CD14-positive monocyte (primary cell): Measurements from ENCODE around the gene ZNRF2. TPM values are rescaled to one million over a fixed set of nuclear protein-coding genes. Genes with fewer than 3 reads are reported as not detected.
A peak's percentile ranks its signal among the peaks of the same experiment; 100 is the strongest.

Source experiments
- DNase-seq, 3 donors: peaks; one replicate each; pipeline ENCODE4 v3.0.0-alpha.2; 2011 to 2022
- H2AFZ ChIP-seq: 2 replicates; pipeline ENCODE4 v1.6.0; 2012; ENCODE audit warnings: mild to moderate bottlenecking, low read depth, low read length, inconsistent platforms; ENCODE audit not compliant: insufficient read depth, poor library complexity, severe bottlenecking
- H3K27ac ChIP-seq, 2 donors: 1 replicate in 1 of 2; 2 replicates in 1 of 2; pipeline ENCODE4 v1.5.1; 2012 to 2013; ENCODE audit warnings: low read length in 2 of 2, control low read depth in 1 of 2, inconsistent platforms in 1 of 2, low read depth in 1 of 2, mild to moderate bottlenecking in 1 of 2
- H3K27me3 ChIP-seq, 2 donors: one replicate each; pipeline versions ENCODE4 v1.6.0 to v1.6.1; 2011 to 2013; ENCODE audit warnings: low read length in 2 of 2; ENCODE audit not compliant: control insufficient read depth in 2 of 2, insufficient read depth in 2 of 2
- H3K36me3 ChIP-seq, 2 donors: replicated peaks in 1 of 2; 1 replicate in 1 of 2; 2 replicates in 1 of 2; pipeline versions ENCODE4 v1.5.1 to v1.6.1; 2012 to 2013; ENCODE audit warnings: low read length in 2 of 2, control low read depth in 1 of 2, inconsistent platforms in 1 of 2, mild to moderate bottlenecking in 1 of 2; ENCODE audit not compliant: insufficient read depth in 2 of 2, control insufficient read depth in 1 of 2
- H3K4me1 ChIP-seq, 2 donors: 1 replicate in 1 of 2; 2 replicates in 1 of 2; pipeline versions ENCODE4 v1.5.1 to v1.6.1; 2012 to 2013; ENCODE audit warnings: low read length in 2 of 2, control low read depth in 1 of 2, inconsistent platforms in 1 of 2, mild to moderate bottlenecking in 1 of 2, moderate library complexity in 1 of 2; ENCODE audit not compliant: insufficient read depth in 2 of 2, control insufficient read depth in 1 of 2
- H3K4me2 ChIP-seq: replicated peaks from 2 replicates; pipeline ENCODE3; 2012; ENCODE audit warnings: low read length, moderate library complexity, mild to moderate bottlenecking; ENCODE audit not compliant: poor library complexity, severe bottlenecking; ENCODE audit errors: extremely low read depth
- H3K4me3 ChIP-seq, 3 experiments: fragments of 200-600 bp in 1 of 3; sonication (generic) in 1 of 3; replicated peaks in 1 of 3; 1 replicate in 2 of 3; 2 replicates in 1 of 3; pipeline ENCODE4 v1.5.1; 2011 to 2013; ENCODE audit warnings: low read length in 3 of 3, mild to moderate bottlenecking in 3 of 3, control low read depth in 2 of 3, low read depth in 2 of 3, inconsistent platforms in 1 of 3, moderate library complexity in 1 of 3
- H3K79me2 ChIP-seq: 2 replicates; pipeline ENCODE4 v1.6.0; 2012; ENCODE audit warnings: mild to moderate bottlenecking, control low read depth, inconsistent platforms, low read length, moderate library complexity; ENCODE audit not compliant: insufficient read depth
- H3K9ac ChIP-seq: 2 replicates; pipeline ENCODE4 v1.6.0; 2017; ENCODE audit warnings: low read length, mild to moderate bottlenecking; ENCODE audit not compliant: insufficient read depth, poor library complexity, severe bottlenecking
- H3K9me3 ChIP-seq, 2 donors: replicated peaks in 1 of 2; 1 replicate in 1 of 2; 2 replicates in 1 of 2; pipeline versions ENCODE4 v1.5.1 to v1.6.1; 2012 to 2013; ENCODE audit warnings: low read length in 2 of 2, control low read depth in 1 of 2; ENCODE audit not compliant: control insufficient read depth in 1 of 2, insufficient read depth in 1 of 2
- H4K20me1 ChIP-seq: 2 replicates; pipeline ENCODE4 v1.6.0; 2012; ENCODE audit warnings: mild to moderate bottlenecking, low read length, control low read depth, moderate library complexity; ENCODE audit not compliant: insufficient read depth
- H3K27ac Mint-ChIP-seq, 7 donors: one replicate each; pipeline ENCODE4 v1.8.0; 2020; ENCODE audit warnings: mild to moderate bottlenecking in 7 of 7, mixed read lengths in 7 of 7, moderate library complexity in 6 of 7, inconsistent platforms in 2 of 7
- H3K27me3 Mint-ChIP-seq, 3 donors: one replicate each; pipeline ENCODE4 v1.8.0; 2021 to 2022; ENCODE audit warnings: low read depth in 3 of 3, mild to moderate bottlenecking in 3 of 3, mixed read lengths in 3 of 3, moderate library complexity in 3 of 3, inconsistent platforms in 1 of 3
- H3K36me3 Mint-ChIP-seq, 2 donors: one replicate each; pipeline ENCODE4 v1.8.0; 2020; ENCODE audit warnings: mixed read lengths in 2 of 2, inconsistent platforms in 1 of 2, mild to moderate bottlenecking in 1 of 2
- H3K4me1 Mint-ChIP-seq: one replicate; pipeline ENCODE4 v1.8.0; 2020; ENCODE audit warnings: mild to moderate bottlenecking, mixed read lengths
- H3K4me3 Mint-ChIP-seq, 2 donors: one replicate each; pipeline ENCODE4 v1.8.0; 2020; ENCODE audit warnings: mild to moderate bottlenecking in 2 of 2, mixed read lengths in 2 of 2, moderate library complexity in 1 of 2
- H3K9me3 Mint-ChIP-seq, 7 donors: one replicate each; pipeline ENCODE4 v1.8.0; 2020 to 2022; ENCODE audit warnings: mixed read lengths in 7 of 7, mild to moderate bottlenecking in 6 of 7, moderate library complexity in 6 of 7, inconsistent platforms in 2 of 7
- WGBS: methylation state at CpG from one replicate; pipeline ENCODE4 v1.1.5; 2013; ENCODE audit warnings: missing lambda C conversion rate; ENCODE audit not compliant: insufficient coverage; 5-methylcytosine and 5-hydroxymethylcytosine counted together
- intact Hi-C, 2 donors: fragments of 100-400 bp; cut with micrococcal nuclease; formaldehyde crosslinking; loops; one replicate each; pipeline versions ENCODE4 v1.15.0 to v1.15.1; 2023
- polyA plus RNA-seq, 3 donors: library from polyadenylated mRNA; depleted of rRNA in 1 of 3; unstranded in 2 of 3; stranded (reverse) in 1 of 3; fragments of 300-500 nt in 2 of 3; fragments of >200 nt in 1 of 3; fragmentation: Illumina TruSeq in 2 of 3; gene quantifications; 1 replicate in 2 of 3; 2 replicates in 1 of 3; pipeline ENCODE4 v1.2.3, GENCODE V29; 2012 to 2021
- TF ChIP-seq, protein P1 (sequence below): fragments of 200-600 bp; IDR thresholded peaks from one replicate; pipeline ENCODE4 v1.8.0; 2022; ENCODE audit warnings: antibody characterized with exemption, mild to moderate bottlenecking

Gene ZNRF2
- polyA plus RNA-seq, 3 donors = 1.9 to 9.5 (median 5.7) TPM

DNA sequence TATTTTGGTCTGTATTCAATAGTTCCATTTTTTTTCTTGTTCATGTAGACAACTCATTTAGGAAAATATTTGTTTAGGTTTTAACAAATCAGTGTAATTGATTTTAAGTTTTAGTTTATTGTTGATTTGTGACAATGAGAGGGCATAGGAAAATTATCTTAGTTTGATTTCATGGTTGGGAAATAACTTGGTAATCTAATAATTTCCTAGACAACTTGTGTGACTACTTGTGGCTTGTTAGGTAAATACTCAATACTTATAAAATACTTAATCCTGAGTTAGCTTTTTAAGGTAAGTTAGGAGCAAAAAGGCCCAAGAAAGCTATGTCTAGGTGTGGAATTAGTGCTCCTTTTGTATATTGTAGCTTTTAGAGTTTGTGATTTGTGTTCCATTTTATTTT lies 65.4 kb downstream of the ZNRF2 start:
- H3K4me1 ChIP-seq = peaks cover 48 to 65% of the 10 kb centered on the region in 2 donors
- peaks cover 97% of the 10 kb centered on the region for H3K79me2 ChIP-seq
- H3K27me3 ChIP-seq = no peaks in the 10 kb centered on the region
- intact Hi-C loops = loop anchor here (2.0 to 10.0 kb wide), 4 partner anchors 65 to 185 kb away; partner anchors contain the start of gene ZNRF2 (in 1 of the 2)
- Mint-ChIP-seq H3K36me3 (no peaks in the 10 kb centered on the region), H3K9me3 (no peaks in the 10 kb centered on the region), H3K4me1 (peaks cover 62% of the 10 kb centered on the region), H3K27ac (no peak overlapping the region), H3K4me3 (no peak overlapping the region), H3K27me3 (no peaks in the 10 kb centered on the region)
- no peak for DNase-seq
- peaks cover 43% of the 10 kb centered on the region for H4K20me1 ChIP-seq
- H3K4me2 ChIP-seq = no peak overlapping the region
- TF ChIP-seq, protein P1, sequence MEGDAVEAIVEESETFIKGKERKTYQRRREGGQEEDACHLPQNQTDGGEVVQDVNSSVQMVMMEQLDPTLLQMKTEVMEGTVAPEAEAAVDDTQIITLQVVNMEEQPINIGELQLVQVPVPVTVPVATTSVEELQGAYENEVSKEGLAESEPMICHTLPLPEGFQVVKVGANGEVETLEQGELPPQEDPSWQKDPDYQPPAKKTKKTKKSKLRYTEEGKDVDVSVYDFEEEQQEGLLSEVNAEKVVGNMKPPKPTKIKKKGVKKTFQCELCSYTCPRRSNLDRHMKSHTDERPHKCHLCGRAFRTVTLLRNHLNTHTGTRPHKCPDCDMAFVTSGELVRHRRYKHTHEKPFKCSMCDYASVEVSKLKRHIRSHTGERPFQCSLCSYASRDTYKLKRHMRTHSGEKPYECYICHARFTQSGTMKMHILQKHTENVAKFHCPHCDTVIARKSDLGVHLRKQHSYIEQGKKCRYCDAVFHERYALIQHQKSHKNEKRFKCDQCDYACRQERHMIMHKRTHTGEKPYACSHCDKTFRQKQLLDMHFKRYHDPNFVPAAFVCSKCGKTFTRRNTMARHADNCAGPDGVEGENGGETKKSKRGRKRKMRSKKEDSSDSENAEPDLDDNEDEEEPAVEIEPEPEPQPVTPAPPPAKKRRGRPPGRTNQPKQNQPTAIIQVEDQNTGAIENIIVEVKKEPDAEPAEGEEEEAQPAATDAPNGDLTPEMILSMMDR = no peak
- H3K36me3 ChIP-seq = no peaks in the 10 kb centered on the region
- no peak overlapping the region for H3K27ac ChIP-seq
- H3K9me3 ChIP-seq = no peaks in the 10 kb centered on the region
- H3K4me3 ChIP-seq = no peak overlapping the region
- H3K9ac ChIP-seq = no peak overlapping the region
- no peak overlapping the region for H2AFZ ChIP-seq

DNA sequence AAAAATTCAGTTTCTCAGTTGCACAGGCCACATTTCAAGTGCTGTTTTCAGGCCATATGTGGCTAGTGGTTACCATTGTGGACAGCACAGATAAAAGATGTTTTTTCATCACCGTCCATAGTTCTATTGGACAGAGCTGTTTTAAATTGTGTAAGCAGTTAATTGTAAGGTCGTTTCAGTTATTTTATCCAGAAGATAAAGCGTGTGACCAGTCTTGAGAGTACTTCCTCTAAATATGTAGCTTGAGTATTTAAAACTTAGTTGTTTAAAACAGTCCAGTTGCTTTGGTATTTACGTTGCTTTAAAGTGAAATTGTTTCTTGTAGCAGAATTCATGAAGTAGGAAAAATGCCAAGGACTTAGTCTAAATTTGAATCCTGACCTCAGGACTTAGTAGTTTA lies 66.9 kb downstream of the ZNRF2 start:
- H3K4me3 Mint-ChIP-seq = no peak overlapping the region
- H3K4me1 Mint-ChIP-seq = peaks cover 51% of the 10 kb centered on the region
- H3K4me1 ChIP-seq = peaks cover 36 to 51% of the 10 kb centered on the region in 2 donors
- H3K79me2 ChIP-seq = peaks cover 94% of the 10 kb centered on the region
- H3K4me3 ChIP-seq = peak overlapping the region in 1 of 3 experiments; percentile 13
- H3K27ac Mint-ChIP-seq = peak overlapping the region in 4 of 7 donors; percentile 20 to 74 (median 52)
- intact Hi-C loops = no loop called here
- TF ChIP-seq, protein P1 = no peak
- H3K36me3 ChIP-seq = peaks cover 0 to 8% of the 10 kb centered on the region in 2 donors
- H3K27ac ChIP-seq = peak overlapping the region in 1 of 2 donors; percentile 73
- H3K36me3 Mint-ChIP-seq = peaks cover 7 to 8% of the 10 kb centered on the region in 2 donors
- H3K9me3 Mint-ChIP-seq = no peaks in the 10 kb centered on the region
- WGBS = 7% methylated on average over 2 of the region's 4 CpGs
- H3K9ac ChIP-seq = no peak overlapping the region
- H3K4me2 ChIP-seq = peak overlapping the region; percentile 46
- no peaks in the 10 kb centered on the region for H3K27me3 ChIP-seq
- H3K9me3 ChIP-seq = no peaks in the 10 kb centered on the region
- DNase-seq = peak; percentile 21 to 50 (median 24)
- H2AFZ ChIP-seq = no peak overlapping the region
- no peaks in the 10 kb centered on the region for H3K27me3 Mint-ChIP-seq
- H4K20me1 ChIP-seq = peaks cover 47% of the 10 kb centered on the region
